GF-D8 (cell line): ENCODE results near the gene MED17.
"Not testable (repeated sequence)": the region's sequence is repeated elsewhere in the genome, so short reads cannot be mapped to it uniquely, and the experiment has no call there.

Experiments
- DNase-seq: peaks from one replicate; lab custom pipeline; 2025; lab: John Stamatoyannopoulos, UW

The MED17 gene, protein sequence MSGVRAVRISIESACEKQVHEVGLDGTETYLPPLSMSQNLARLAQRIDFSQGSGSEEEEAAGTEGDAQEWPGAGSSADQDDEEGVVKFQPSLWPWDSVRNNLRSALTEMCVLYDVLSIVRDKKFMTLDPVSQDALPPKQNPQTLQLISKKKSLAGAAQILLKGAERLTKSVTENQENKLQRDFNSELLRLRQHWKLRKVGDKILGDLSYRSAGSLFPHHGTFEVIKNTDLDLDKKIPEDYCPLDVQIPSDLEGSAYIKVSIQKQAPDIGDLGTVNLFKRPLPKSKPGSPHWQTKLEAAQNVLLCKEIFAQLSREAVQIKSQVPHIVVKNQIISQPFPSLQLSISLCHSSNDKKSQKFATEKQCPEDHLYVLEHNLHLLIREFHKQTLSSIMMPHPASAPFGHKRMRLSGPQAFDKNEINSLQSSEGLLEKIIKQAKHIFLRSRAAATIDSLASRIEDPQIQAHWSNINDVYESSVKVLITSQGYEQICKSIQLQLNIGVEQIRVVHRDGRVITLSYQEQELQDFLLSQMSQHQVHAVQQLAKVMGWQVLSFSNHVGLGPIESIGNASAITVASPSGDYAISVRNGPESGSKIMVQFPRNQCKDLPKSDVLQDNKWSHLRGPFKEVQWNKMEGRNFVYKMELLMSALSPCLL

DNA sequence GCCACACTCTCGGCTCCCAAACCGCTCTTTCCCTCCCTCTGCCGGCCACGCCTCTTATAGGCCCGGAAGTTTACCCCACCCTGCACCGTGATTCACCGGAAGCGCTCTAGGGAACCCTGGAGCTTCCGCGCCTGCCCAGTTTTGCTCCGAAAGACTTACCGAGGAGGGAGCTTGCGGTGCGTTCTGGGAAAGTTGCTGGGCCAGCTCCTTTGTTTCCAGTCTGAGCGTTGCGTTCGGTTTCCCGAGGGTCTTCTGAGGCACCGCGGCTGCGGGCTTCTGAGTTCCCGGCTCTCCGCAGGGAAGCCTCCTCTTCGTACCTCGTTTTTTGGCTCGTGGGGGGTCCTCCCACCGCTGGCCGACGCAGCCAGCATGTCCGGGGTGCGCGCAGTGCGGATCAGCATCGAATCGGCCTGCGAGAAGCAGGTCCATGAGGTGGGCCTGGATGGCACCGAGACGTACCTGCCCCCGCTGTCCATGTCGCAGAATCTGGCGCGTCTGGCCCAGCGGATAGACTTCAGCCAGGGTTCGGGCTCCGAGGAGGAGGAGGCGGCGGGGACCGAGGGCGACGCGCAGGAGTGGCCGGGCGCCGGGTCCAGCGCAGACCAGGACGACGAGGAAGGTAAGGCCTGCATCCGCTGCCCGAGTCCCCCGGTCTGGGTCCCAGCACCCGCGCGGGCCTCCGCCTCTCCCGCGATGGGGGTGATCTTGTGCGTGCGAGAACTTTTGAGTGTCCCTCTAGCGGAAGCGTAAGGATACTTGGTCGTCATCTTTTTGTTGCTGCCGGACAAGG, at the start of gene MED17:
Gene MED17, plus strand, starts transcription at position 138 of the 790 bp plus-strand sequence. Its CDS starts 232 bp downstream, at position 370.
- DNase-seq: peak; percentile 61

DNA sequence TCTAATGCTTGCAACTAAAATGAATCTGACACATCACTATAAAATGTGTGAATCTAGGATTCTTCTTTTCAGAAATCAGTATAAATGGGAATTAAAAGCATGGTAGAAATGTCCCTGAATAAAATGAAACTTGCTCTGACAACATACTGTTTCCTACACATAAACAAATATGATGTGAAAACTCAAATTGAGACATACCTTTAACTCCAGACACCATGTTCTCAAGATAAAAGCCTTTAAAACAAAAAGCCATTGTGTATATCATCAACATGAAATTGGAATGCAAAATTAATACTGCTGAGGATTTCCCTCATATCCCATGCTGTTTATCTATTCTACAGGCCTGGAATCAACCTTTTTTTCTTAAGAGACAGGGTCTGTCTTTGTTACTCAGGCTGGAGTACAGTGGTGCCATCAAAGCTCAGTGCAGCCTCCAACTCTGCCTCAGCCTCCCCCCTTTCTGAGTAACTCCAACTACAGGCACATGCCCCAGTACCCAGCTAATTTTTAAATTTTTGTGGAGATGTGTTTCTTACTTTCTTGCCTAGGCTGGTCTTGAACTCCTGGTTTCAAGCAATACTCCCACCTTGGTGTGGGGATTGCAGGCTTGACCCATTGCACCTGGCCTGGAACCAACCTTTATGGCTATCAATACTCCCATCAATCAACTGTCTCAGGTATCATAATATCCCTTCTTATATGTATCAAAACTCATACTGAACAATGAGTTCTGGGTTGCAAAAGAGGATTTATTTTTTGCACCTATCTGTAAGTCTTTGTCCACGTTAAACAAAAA, 49.5 kb upstream of the MED17 start:
- DNase-seq: no peak

DNA sequence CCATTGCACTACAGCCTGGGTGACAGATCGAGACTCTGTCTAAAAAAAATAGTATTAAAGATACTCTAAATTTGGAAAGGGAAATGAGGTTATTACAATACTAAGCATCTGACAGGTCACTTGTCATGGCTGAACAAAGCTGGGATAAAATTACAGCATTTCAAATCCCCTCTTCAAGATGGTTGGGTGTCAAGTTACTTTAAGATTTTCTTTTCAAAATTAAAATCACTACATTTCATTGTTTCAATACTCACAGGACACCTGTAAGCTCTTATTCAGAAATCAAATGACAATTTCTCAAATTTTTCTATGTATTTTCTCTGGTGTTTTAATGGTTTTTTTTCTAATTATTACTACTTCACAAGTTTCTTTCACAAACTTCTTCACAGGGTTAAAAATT, 48.5 kb upstream of the MED17 start:
- DNase-seq: no peak

DNA sequence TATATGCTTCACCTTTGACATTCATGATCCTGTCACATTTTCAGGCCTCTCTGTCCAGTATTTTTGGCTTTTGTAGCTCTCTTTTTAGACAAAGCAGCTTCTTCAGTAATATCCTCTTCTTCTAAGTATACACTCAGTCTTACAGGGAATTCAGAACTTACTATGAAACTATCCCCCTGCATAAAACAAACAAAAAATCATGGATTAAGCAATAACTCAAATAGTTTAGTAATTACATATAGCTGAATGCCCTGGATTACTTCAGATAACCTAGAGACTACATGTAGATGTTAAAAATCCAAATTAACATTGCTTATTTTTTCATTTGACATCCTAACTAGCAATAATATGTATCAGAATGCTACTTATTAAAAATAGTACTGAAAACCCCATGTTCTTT, 48.0 kb upstream of the MED17 start:
- DNase-seq: no peak

DNA sequence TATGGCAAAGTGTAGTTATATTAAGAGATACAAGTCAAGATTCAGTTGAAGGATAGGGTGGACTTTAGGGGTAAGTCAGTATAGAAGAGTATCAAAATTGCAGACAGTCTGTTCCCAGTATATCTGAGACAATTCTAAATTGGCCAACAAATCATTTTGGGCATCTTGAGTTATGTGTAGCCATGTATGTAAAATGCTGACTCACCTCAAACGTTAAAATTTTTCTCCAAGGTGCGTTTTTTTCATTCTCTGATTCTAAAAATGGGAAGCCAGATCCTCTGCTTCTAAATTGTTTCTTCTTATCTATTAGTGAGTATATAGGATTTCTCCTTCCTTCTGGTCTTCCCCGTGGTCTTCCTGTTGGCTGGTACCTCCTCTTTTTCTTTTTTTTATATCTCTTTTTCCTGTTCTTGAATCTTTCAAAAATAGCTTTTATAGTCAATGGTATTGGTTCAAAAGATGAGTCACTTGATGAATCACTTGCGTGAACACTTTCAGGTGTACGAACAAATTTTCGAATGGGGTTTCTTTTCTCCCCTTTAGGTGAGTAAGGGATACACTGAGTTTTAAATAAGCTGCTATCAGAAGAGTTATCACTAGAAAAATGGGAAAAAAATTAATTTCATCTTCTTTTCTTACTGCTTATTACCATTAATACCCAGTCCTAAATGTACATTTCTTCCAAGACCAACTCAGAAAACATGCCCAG, 46.0 kb upstream of the MED17 start:
- DNase-seq: no peak

DNA sequence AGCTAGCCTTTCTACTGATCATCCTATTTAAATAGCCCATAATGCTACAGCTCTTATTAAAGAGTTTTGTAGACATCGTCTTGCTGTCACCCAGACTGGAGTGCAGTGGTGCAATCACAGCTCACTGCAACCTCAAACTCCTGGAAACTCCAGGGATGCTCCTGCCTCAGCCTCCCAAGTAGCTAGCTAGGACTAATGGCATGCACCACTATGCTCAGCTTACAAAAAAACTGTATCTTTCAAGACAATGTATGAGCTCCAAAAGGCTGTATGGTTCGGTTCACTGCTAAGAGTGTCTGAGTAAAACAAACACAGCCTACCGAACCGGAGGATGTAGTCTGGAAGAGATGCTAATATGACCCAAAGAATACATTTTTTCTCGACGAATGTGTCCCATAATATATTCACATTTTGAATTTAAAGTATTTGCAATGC, 45.4 kb upstream of the MED17 start:
- DNase-seq: no peak

DNA sequence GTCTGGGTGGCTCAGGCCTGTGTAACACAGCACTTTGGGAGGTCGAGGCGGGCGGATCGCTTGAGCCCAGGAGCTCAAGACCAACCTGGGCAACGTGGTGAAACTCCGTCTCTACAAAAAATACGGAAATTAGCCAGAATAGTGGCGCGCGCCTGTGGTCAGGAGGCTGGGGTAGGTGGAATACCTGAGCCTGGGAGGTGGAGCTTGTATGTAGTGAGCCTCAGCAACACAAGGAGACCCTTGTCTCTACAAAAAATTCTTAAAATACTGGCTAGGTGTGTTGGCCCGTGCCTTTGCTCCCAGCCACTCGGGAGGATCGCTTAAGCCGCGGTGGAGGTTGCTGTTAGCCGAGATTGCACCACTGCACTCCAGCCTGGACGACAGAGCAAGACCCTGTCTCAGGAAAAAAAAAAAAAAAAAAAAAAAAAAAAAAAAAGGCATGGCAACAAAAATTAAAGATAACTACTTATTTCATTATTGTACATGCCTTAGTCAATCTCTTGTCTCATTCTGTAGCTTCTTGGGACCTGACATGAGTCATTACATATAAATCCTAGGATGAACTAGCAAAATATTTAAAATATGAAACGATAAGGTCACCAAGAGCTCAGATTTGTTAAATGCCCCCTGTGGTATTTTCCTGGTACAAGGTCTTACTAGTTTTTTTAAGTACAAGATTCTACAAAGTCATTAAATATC, 43.9 kb upstream of the MED17 start:
- peak; percentile 13 for DNase-seq

DNA sequence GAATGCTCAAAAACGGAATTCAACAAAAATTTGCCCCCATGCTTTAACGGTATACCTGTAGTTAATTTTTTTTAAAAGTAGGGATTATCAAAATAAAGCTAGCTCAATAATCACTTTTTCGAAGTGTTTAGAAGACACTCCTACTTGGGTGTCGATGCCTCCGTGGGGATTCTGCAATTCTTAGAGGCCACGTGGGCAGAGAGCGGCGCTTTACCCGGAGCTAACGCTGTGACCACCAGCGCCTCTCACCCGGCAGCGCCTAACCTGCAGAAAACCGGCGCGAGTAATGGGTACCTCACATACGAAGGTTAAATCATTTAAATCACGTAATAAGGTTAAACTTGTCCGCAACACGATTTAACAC, 43.4 kb upstream of the MED17 start:
- peak; percentile 12 for DNase-seq

DNA sequence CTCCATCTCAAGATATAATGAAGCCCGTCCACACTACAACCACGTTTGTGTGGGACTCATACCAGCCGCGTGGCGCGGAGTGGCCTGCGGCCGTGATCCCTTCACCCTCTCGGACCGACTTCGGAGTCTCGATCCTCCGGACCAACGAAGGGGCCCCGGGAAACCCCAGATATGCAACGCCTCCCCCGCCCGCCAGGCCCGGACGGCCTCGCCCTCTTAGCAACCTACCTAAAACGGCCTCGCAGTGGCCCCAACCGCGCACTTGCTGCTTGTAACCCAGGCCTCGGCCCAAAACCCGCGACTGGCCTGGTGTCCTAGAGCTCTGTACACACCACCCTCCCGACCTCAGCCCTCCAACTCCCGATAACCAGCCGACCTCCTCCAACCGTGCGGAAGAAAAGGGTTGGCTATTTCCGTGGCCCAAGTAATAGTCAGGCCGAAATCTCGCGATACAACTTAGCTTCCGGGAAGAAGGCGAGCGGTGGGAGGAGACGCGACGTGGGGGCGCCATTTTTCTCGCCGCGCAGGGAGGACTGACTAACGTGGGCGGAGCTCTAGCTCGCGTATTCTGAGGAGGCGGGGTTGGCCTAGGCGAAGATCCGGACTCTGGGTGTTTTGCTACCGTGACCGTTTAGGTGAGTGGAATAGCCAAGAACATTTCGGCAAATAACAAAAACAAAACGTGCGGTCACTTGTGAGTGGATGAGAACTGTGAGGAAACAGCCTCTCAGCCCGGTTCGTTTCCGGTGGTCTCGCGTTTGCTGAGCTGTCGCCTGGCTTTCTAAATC, 42.8 kb upstream of the MED17 start, which contains the start of the genes C11orf54 and TAF1D:
Gene C11orf54, plus strand, starts transcription at position 579 of the 788 bp plus-strand sequence. CDS start 5,722 bp downstream, outside the sequence.
Gene TAF1D, minus strand, starts transcription at position 402 of the 788 bp plus-strand sequence. CDS start 2,191 bp downstream, outside the sequence.
- DNase-seq: peak; percentile 95

DNA sequence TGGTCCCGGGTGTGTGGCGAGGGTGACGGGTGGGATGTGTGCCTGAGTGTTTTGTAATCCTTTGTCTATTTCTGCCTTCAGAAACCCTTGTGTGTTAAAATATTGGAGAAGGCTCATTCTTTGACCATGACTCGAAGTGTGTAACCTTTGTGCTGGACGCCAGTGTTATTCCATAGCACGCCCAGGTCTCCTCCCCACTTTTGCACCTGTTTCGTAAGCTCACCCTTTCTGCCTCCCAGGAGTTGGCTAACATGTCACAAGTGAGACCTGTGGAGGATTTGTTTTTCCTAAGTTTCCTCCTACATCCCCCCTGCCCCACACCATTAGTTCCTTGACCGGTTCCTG, 42.2 kb upstream of the MED17 start:
- peak; percentile 73 for DNase-seq

DNA sequence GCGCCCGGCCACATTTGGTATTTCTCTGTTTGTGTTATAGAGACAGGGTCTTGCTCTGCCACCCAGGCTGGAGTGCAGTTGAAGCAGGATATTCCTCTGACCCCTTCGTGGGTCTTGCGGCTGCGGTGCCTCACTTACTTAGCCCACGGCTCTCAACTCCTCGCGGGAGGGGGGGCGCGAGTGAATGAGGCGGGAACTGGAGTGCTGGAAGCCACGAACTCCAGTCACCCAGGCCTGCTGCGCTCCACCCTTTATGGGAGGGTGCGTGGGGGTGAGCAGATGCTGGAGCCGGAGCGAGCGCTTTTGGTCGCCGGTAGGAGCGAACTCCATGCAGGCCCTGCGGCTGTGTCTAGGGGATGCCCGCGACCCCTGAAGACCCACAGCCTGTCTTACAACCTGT, 40.8 kb upstream of the MED17 start:
- DNase-seq: no peak

DNA sequence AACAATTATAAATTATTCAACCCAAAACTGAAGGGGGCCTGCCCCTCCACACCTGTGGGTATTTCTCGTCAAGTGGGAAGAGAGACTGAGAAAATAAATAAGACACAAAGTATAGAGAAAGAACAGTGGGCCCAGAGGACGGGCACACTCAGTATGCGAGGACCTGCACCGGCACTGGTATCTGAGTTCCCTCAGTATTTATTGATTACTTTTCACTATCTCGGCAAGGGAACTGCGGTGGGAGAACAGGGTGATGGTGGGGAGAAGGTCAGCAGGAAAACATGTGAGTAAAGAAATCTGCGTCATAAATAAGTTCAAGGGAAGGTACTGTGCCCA, 39.4 kb upstream of the MED17 start:
- DNase-seq: no peak

DNA sequence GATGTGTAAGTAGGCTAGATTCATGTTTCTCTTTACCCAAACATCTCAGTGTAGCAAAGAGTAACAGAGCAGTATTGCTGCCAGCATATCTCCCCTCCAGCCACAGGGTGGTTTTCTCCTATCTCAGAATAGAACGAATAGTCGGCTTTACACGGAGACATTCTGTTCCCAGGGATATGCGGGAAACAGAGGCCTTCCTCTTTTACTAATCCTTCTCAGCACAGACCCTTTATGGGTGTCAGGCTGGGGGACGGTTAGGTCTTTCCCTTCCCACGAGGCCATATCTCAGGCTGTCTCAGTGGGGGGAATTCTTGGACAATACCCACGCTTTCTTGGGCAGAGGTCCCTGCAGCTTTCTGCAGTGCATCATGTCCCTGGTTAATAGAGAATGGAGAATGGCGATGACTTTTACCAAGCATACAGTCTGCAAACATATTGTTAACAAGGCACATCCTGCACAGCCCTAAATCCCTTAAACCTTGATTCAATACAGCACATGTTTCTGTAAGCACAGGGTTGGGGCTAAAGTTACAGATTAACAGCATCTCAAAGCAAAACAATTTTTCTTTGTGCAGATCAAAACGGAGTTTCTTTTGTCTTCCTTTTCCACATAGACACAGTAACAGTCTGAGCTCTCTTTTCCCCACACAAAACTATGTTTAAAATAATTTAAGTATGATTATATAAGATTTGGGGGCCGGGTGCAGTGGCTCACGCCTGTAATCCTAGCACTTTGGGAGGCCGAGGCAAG, 38.9 kb upstream of the MED17 start:
- not testable (repeated sequence) for DNase-seq

DNA sequence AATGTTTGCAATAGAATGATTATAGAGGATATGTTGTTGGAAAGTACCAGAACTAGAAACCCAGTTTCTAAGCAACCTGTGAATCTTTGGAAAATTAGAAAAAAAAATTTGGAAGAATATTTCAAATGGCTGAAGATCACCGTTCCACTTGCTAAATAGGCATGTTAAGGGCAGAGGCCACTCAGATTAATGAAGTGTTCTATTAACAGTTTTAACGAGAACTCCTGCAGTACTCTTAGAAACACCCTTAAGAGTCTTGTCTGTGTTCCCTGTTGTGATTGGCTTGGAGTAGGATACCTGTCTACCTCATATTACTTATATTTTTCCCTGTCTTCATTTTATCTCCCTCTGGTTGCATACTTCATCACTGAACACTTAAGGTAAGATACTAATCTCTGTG, 38.0 kb upstream of the MED17 start:
- DNase-seq: no peak

DNA sequence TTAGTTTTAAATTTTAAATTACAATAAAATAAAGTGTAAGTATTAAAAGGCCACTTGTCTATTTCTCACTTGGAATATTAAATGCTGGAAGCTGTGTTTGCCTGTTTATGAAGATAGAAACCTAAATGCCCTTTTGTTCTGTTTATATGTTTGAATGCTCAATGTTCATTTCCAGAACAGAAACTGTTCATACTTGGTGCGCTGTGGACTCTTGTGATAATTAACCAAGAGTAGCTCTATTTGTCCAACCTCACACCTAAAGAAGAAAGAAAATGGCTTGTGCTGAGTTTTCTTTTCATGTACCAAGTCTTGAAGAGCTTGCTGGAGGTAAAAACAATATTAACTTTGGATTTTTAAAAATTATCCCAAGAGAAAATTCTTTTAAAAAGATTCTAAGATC, 37.0 kb upstream of the MED17 start:
- no peak for DNase-seq

DNA sequence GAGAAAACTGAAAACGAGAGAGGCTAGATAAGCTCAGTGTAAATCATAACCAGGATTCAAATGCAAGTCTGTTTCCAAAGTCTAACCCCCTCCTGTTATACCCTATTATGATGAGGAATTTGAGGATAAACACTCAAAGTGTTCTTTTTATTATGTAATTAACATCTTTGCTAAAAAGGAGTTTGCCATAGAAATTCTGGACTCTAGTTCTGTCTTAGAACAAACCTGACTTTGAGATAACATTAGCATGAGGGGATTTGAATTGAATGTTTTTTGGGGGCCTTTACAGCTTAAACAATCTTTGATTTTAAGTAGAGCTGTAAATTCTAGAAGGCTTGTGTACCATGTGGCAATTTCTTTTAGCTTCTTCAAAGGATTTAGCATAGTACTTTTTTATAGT, 33.1 kb upstream of the MED17 start:
- DNase-seq: no peak

DNA sequence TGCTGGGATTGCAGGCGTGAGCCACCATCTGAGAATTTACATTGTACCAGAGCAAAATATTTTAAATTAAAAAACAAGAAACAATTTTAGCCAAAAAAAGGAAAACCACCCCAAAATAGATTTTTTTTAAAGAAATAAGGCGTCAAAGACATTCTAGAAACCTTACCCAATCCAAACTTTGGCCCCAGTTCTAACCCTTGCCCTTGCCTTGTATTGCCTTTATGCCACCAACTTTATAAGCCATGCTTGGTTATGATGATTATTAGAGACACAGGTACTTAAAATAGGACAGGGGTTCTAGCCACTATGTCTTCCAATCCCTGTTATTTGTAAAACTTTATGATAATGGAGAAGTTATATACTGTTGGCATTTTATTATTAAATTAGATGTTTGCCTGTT, 30.8 kb upstream of the MED17 start:
- DNase-seq: no peak

DNA sequence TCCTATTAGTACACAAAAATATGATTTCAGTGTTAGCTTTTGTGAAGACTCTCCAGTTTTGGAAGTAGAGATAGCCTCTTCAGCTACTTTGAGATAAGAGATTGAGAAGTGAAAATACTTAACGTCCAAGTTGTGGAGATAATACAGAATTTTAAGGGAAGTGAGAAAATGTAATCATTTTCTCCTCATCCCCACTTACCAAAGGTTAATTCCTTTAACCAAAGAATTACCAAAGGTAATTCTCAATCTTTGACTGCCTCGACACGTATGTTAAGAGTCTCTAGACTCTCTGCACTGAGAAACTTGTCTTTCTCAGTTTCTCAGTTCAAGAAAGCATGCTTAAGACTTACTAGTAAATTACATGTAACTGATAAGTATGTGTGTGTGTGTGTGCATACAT, 27.3 kb upstream of the MED17 start:
- DNase-seq: no peak

DNA sequence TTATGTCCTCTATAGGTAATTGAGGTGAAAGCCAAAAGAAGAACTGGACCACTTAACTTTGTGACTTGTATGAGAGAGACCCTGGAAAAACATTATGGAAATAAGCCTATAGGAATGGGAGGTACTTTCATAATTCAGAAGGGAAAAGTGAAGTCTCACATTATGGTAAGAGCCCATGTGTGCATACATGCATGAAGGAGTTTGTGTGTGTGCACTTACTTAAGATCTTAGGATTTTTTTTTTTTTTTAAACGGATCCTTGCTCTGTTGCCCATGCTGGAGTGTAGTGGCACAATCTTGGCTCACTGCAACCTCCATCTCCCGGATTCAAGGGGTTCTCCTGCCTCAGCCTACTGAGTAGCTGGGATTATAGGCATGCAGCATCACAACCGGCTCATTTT, 26.8 kb upstream of the MED17 start:
- no peak for DNase-seq
